Cortex of kidney (tissue), 1 donor: ENCODE measurements around the gene OBSL1.

Experiments used
- DNase-seq: peaks from one replicate; lab custom pipeline; 2025; lab: John Stamatoyannopoulos, UW

The OBSL1 gene

GRCh38 chr2:219571311-219572236, at the start of gene OBSL1:
OBSL1 (minus strand) TSS chr2:219571539; CDS start chr2:219571232, 307 bp downstream.
- DNase-seq: no peak

GRCh38 chr2:219620546-219620945, 49.2 kb upstream of the OBSL1 start:
- DNase-seq: no peak

GRCh38 chr2:219619235-219619634, 47.9 kb upstream of the OBSL1 start:
- no peak for DNase-seq

- no peak for DNase-seq
Observed at GRCh38 chr2:219618733-219619122, 47.4 kb upstream of the OBSL1 start.

GRCh38 chr2:219616550-219616949, 45.2 kb upstream of the OBSL1 start:
- no peak for DNase-seq

GRCh38 chr2:219615894-219616293, 44.6 kb upstream of the OBSL1 start:
- DNase-seq: no peak

- no peak for DNase-seq
Observed at GRCh38 chr2:219615036-219615435, 43.7 kb upstream of the OBSL1 start.

GRCh38 chr2:219614076-219614860, 42.9 kb upstream of the OBSL1 start:
- DNase-seq: no peak

GRCh38 chr2:219613461-219614070, 42.2 kb upstream of the OBSL1 start:
- no peak for DNase-seq

GRCh38 chr2:219612577-219613286, 41.4 kb upstream of the OBSL1 start:
- no peak for DNase-seq

GRCh38 chr2:219611866-219612576, 40.7 kb upstream of the OBSL1 start:
- no peak for DNase-seq

- no peak for DNase-seq
Observed at GRCh38 chr2:219611306-219611705, 40.0 kb upstream of the OBSL1 start.

GRCh38 chr2:219609149-219609750, 37.9 kb upstream of the OBSL1 start:
- no peak for DNase-seq

- DNase-seq: no peak
Observed at GRCh38 chr2:219608399-219608964, 37.1 kb upstream of the OBSL1 start.

GRCh38 chr2:219607931-219608330, 36.6 kb upstream of the OBSL1 start:
- DNase-seq: no peak

- no peak for DNase-seq
Observed at GRCh38 chr2:219605607-219605954, 34.2 kb upstream of the OBSL1 start.

GRCh38 chr2:219603771-219604170, 32.4 kb upstream of the OBSL1 start:
- DNase-seq: no peak

- DNase-seq: no peak
Observed at GRCh38 chr2:219598308-219599078, 27.2 kb upstream of the OBSL1 start.

- peak; percentile 33 for DNase-seq
Observed at GRCh38 chr2:219597552-219598307, 26.4 kb upstream of the OBSL1 start, which contains the start of gene STK11IP. STK11IP (plus strand) TSS chr2:219597857; CDS start chr2:219598120, 263 bp downstream.
